ENCODE measurements around the gene CCNQ.

The CCNQ gene

GRCh38 chrX:153580700-153581386 is 18.1 kb downstream of the CCNQ start:
- ATAC-seq = no peak
- TF ChIP-seq ZNF565 (CRISPR knock-in tag; conservative IDR thresholded peaks at IDR 0.05; ENCODE audit: low read depth) (no peak), PPARA (CRISPR knock-in tag; IDR thresholded peaks at IDR 0.05; ENCODE audit: borderline replicate concordance) (no peak), ZNF70 (CRISPR knock-in tag; IDR thresholded peaks at IDR 0.05) (no peak), ESRRG (CRISPR knock-in tag; IDR thresholded peaks at IDR 0.05) (no peak), ZFP3 (CRISPR knock-in tag; IDR thresholded peaks at IDR 0.05) (no peak)
- TF ChIP-seq, protein P1, sequence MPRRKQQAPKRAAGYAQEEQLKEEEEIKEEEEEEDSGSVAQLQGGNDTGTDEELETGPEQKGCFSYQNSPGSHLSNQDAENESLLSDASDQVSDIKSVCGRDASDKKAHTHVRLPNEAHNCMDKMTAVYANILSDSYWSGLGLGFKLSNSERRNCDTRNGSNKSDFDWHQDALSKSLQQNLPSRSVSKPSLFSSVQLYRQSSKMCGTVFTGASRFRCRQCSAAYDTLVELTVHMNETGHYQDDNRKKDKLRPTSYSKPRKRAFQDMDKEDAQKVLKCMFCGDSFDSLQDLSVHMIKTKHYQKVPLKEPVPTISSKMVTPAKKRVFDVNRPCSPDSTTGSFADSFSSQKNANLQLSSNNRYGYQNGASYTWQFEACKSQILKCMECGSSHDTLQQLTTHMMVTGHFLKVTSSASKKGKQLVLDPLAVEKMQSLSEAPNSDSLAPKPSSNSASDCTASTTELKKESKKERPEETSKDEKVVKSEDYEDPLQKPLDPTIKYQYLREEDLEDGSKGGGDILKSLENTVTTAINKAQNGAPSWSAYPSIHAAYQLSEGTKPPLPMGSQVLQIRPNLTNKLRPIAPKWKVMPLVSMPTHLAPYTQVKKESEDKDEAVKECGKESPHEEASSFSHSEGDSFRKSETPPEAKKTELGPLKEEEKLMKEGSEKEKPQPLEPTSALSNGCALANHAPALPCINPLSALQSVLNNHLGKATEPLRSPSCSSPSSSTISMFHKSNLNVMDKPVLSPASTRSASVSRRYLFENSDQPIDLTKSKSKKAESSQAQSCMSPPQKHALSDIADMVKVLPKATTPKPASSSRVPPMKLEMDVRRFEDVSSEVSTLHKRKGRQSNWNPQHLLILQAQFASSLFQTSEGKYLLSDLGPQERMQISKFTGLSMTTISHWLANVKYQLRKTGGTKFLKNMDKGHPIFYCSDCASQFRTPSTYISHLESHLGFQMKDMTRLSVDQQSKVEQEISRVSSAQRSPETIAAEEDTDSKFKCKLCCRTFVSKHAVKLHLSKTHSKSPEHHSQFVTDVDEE (CRISPR knock-in tag; IDR thresholded peaks at IDR 0.05) = no peak
- TF ChIP-seq, protein P2, sequence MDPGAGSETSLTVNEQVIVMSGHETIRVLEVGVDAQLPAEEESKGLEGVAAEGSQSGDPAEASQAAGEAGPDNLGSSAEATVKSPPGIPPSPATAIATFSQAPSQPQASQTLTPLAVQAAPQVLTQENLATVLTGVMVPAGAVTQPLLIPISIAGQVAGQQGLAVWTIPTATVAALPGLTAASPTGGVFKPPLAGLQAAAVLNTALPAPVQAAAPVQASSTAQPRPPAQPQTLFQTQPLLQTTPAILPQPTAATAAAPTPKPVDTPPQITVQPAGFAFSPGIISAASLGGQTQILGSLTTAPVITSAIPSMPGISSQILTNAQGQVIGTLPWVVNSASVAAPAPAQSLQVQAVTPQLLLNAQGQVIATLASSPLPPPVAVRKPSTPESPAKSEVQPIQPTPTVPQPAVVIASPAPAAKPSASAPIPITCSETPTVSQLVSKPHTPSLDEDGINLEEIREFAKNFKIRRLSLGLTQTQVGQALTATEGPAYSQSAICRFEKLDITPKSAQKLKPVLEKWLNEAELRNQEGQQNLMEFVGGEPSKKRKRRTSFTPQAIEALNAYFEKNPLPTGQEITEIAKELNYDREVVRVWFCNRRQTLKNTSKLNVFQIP (CRISPR knock-in tag; IDR thresholded peaks at IDR 0.05; ENCODE audit: borderline replicate concordance, low read depth) = no peak
- TF ChIP-seq, protein P3, sequence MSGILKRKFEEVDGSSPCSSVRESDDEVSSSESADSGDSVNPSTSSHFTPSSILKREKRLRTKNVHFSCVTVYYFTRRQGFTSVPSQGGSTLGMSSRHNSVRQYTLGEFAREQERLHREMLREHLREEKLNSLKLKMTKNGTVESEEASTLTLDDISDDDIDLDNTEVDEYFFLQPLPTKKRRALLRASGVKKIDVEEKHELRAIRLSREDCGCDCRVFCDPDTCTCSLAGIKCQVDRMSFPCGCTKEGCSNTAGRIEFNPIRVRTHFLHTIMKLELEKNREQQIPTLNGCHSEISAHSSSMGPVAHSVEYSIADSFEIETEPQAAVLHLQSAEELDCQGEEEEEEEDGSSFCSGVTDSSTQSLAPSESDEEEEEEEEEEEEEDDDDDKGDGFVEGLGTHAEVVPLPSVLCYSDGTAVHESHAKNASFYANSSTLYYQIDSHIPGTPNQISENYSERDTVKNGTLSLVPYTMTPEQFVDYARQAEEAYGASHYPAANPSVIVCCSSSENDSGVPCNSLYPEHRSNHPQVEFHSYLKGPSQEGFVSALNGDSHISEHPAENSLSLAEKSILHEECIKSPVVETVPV (CRISPR knock-in tag; IDR thresholded peaks at IDR 0.05) = no peak

- TF ChIP-seq, protein P3 (CRISPR knock-in tag; IDR thresholded peaks at IDR 0.05) = no peak
- no peak for TF ChIP-seq ZNF565 (CRISPR knock-in tag; conservative IDR thresholded peaks at IDR 0.05; ENCODE audit: low read depth)
- no peak for TF ChIP-seq ARNTL (CRISPR knock-in tag; IDR thresholded peaks at IDR 0.05; ENCODE audit: borderline replicate concordance, low read depth)
- TF ChIP-seq ZFP30 (CRISPR knock-in tag; IDR thresholded peaks at IDR 0.05) = no peak
- TF ChIP-seq BACH2 (CRISPR knock-in tag; IDR thresholded peaks at IDR 0.05; ENCODE audit: borderline replicate concordance) = no peak
- no peak for TF ChIP-seq ZNF70 (CRISPR knock-in tag; IDR thresholded peaks at IDR 0.05)
- no peak for TF ChIP-seq SNAI2 (CRISPR knock-in tag; IDR thresholded peaks at IDR 0.05)
- no peak for TF ChIP-seq GLIS3 (CRISPR knock-in tag; IDR thresholded peaks at IDR 0.05)
- TF ChIP-seq ESRRG (CRISPR knock-in tag; IDR thresholded peaks at IDR 0.05) = no peak
- TF ChIP-seq, protein P1 (CRISPR knock-in tag; IDR thresholded peaks at IDR 0.05) = no peak
- TF ChIP-seq, protein P2 (CRISPR knock-in tag; IDR thresholded peaks at IDR 0.05; ENCODE audit: borderline replicate concordance, low read depth) = no peak
- TF ChIP-seq TCF4 (CRISPR knock-in tag; IDR thresholded peaks at IDR 0.05; ENCODE audit: borderline replicate concordance) = no peak
- no peak for TF ChIP-seq CSDC2 (CRISPR knock-in tag; IDR thresholded peaks at IDR 0.05)
- ATAC-seq = no peak
These were observed 20.1 kb downstream of the CCNQ start for GRCh38 chrX:153578889-153579288.
